HG02840 (cell line): ENCODE data around the gene COPS7B.

Experiments used
- ATAC-seq: cut with Tn5 transposase; IDR thresholded peaks from one replicate; pipeline ENCODE4 v1.9.1; 2021; ENCODE audit warnings: mild to moderate bottlenecking, moderate library complexity, moderate number of reproducible peaks; ENCODE audit not compliant: unreplicated experiment, low FRiP score

Gene COPS7B

DNA sequence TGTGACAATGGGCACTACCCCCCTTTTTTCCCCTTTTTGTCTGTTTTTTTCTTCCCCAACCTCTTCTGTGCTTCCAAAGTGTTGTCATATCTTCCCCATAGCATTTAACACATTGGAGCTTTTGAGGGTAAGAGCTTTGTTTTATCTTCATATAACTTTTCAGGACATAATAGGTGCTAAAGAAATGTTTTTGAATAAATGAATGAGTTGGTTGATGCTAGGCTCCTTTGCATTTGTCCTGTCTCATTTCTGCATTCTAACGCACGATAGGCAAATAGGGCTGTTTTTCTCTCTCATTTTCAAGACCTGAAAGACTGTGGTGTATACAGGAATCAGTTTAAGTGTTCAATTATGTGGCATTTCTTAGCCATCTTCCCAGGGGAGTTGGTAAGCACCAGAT, 832 bp upstream of the COPS7B start:
- no peak for ATAC-seq

GRCh38 chr2:231785822-231786176, 446 bp upstream of the COPS7B start:
- no peak for ATAC-seq

- ATAC-seq: no peak
Observed at GRCh38 chr2:231786917-231787292, 660 bp downstream of the COPS7B start.

DNA sequence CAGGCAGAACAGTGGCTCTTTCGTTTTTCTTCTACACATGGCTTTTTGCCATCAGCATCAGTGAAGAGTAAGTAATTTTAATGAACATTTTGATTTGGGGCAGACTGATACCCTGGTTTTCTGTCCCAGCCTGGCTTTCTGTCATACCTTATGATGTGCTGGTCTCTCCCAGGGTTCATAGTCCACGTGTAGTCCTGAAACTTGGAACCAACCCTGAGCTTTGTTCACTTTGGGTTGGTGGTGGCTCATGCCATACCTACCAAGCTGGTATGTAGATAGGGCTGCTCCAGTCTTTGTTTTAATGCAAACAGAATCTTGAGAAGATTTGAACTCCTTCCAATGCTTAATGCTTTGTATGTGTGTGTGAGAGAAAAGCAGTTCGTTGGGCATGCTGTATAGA, 4.9 kb downstream of the COPS7B start:
- ATAC-seq: no peak

DNA sequence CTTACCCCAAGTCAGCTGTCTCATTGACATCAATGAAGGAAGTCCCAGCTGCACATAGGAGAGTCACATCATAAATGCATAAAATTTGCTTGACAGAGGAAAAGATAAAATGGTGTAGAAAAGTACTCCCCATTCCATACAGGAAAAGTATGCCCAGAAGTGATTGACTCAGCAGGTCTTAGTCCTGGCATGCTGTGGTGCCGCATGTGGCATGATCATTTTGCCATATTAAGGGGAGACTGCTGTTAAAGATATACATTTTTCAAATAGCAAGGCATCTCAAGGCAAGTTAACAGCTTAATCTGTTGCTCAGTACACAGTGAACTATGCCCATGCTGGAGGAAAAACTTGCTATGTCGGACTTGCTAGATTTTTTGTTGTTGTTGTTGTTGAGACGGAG, 8.1 kb downstream of the COPS7B start:
- ATAC-seq: no peak

DNA sequence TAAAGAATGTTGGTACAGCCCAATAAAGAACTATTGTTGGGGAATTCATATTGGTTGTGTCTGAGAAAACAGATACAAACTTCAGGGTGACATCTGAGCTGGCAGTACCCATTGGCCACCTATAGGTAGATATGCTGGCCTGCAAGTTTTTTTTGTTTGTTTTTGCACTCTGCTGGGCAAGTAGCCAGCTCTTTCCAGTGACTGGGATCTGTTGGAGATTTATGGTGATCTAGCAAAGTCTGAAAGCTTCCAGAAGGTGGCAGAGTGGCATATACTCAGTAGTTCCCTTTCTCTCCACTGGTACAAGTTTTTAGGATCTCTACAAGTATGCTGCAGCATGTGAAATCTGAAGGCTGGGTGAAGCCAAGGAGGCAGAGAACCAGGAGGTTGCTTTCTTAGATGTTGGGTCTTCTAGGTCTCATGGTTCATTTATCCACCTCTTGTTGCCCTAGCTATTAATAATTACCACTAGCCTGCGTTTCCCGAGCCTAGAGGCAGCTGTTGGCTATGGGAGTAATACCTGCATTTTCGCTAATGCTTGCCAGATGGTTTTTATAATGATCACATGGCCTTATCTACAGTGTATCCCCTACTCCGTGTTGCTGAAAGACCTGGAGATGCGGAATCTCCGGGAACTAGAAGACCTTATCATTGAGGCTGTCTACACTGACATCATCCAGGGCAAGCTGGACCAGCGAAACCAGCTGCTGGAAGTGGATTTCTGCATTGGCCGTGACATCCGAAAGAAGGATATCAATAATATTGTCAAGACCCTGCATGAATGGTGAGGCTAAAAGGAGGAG, 9.5 kb downstream of the COPS7B start:
- ATAC-seq: no peak

- no peak for ATAC-seq
Observed at GRCh38 chr2:231800493-231801091, 14.3 kb downstream of the COPS7B start.

- no peak for ATAC-seq
Observed at GRCh38 chr2:231803501-231804138, 17.4 kb downstream of the COPS7B start.

DNA sequence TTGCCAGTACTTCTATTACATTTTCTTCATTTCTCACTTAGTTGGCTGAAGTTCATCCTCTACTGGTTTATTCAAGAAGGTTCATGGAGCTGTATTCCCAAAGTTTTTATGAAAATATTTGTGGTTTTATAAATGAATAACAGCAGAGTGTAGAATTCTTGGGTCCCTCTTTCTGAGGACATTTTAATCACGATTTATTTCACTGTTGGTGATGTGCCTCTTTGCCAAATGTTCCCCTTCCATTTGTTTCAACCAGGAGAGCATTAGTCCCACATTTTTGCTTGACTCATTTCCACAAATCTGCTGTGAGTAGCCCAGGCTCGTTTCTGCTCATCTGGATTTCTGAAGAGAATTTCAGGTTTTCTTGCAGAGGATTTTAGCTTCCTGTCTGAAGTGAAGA, 20.8 kb downstream of the COPS7B start:
- no peak for ATAC-seq

GRCh38 chr2:231810905-231811304, 24.7 kb downstream of the COPS7B start:
- no peak for ATAC-seq

GRCh38 chr2:231816327-231817026, 30.2 kb downstream of the COPS7B start:
- no peak for ATAC-seq

- no peak for ATAC-seq
Observed at GRCh38 chr2:231819447-231820042, 33.3 kb downstream of the COPS7B start.

GRCh38 chr2:231820786-231821303, 34.6 kb downstream of the COPS7B start:
- no peak for ATAC-seq

DNA sequence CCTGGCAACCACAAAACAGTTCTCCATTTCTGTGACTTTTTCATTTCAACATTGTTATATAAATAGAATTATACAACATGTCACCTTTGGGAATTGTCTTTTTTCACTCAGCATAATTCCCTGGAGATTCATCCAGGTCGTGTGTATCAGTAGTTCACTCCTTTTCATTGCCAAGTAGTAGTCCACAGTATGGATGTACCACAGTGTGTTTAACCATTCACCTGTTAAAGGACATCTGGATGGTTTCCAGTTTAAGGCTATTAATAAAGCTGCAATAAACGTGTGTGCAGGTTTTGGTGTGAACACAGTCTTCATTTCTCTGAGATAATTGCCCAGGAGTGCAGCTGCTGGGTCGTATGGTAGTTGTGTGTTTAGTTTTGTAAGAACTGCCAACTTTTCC, 35.7 kb downstream of the COPS7B start:
- no peak for ATAC-seq

DNA sequence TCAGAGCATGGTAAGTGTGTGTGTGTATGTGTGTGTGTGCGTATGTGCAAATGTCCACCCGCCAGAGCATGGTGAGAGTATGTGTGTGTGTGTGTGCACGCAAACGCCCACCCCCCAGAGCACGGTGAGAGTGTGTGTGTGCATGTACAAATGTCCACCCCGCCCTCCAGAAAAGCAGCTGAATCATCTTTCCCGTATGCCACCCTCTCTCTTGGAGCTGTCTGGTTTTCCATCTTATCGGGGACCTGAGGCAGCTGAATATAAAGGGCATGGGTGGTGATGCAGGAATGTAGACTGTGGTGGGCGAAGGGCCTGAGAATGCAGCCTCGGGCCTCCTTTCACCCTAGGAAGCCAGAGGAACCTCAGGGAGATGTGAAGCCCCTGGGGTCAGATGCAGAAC, 66.9 kb downstream of the COPS7B start:
- no peak for ATAC-seq

DNA sequence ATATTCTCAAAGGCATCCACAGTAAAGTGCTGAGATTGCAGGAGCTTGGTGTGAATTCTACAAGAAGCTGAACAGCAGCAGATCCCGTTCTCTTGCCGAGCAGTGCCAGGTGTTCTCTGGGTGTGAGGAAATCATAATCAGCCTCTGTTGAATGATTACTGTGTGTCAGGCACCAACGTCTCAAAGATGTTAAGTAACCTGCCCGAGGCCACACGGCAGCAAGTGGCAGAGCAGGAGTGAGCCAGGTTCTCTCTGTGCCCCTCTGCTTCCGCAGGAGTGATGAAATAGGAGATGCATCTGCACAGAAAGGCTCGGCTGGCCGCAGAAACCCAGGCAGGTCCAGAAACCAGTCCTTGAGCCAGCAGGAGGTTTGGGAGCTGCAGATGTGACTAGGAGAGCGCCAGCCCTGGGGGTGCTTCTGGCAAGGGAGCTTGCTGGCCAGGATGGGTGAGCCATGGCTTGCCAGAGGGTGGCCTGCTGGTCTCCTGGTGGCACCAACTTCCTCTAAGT, 68.4 kb downstream of the COPS7B start:
- no peak for ATAC-seq

- no peak for ATAC-seq
Observed at GRCh38 chr2:231856959-231857358, 70.7 kb downstream of the COPS7B start.
